ENCODE results near the gene UBAC2.

DNA sequence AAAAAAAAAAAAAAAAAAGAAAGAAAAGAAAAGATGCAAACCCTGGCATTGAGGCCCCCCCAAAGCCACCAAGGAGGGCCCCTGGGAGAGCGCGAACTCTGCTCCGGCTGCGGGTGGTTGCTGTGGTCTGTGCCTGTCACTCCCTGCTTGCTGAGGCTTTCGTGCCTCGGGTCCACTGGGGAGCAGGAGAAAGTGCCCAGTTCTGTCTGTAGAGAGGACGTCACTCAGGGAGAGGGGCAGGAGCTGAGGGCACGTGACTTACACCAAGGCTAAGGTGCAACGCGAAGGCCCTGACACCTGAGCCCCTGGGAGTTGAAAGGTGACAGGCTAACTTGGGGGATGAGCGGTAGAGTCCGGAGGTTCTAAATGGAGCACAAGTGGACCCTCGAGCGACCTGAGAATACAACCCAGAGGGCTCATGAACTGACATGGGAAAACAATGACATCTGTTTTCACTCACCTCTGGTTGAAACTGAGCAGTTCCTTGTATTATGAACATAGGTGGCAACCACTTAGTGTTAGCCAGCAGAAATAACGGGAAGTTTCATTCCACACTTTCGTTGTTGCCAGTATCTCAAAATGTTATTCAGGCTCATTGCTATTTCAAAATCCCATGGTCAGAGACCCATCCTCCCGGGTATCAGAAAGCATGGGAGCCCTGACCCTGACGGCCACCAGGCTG is 231.4 kb downstream of the UBAC2 start:
- TF ChIP-seq POLR2AphosphoS5 (IDR thresholded peaks at IDR 0.05; ENCODE audit: low read depth, low read length) (no peak; the same call in 1 of the 2 replicates), POLR2A (IDR thresholded peaks at IDR 0.05; ENCODE audit: low read depth, low read length) (no peak)
